A549 (cell line): ENCODE measurements around the gene HOXC13. TPM values are rescaled to one million over a fixed set of nuclear protein-coding genes. Genes with fewer than 3 reads are reported as not detected.

Experiments used
- ATAC-seq, 2 experiments: fragments of 200-7000 bp in 1 of 2; fragments of >200 bp in 1 of 2; cut with Nextera tagmentation in 1 of 2; cut with Tn5 transposase in 1 of 2; 3 replicates each; pipeline versions ENCODE4 v1.8.0 to v1.9.1; 2018 to 2020; ENCODE audit warnings: mild to moderate bottlenecking in 1 of 2, moderate library complexity in 1 of 2
- CTCF ChIA-PET: fragments of 300-600 bp; sonication (Branson Sonifier 250); formaldehyde crosslinking; extraction: SDS; loops from one replicate; lab custom pipeline; 2021; ENCODE audit warnings: antibody characterized with exemption, inconsistent platforms; lab: Yijun Ruan, JAX
- POLR2A ChIA-PET: fragments of 350-600 bp; formaldehyde crosslinking; extraction: SDS; loops from one replicate; lab custom pipeline; 2021; ENCODE audit warnings: antibody characterized with exemption, inconsistent platforms; lab: Yijun Ruan, JAX
- DNase-seq, 2 experiments: peaks; one replicate each; pipeline versions ENCODE4 v3.0.0 to v3.0.0-alpha.2; 2011 to 2016; ENCODE audit warnings: low read depth in 1 of 2, low spot score in 1 of 2
- FAIRE-seq: peaks from 2 replicates; lab custom pipeline; 2011; peaks lifted over from hg19 to GRCh38; lab: Jason Lieb, UNC
- H3K27ac ChIP-seq, 2 experiments: fragments of >200 bp; sonication (Bioruptor Twin); formaldehyde crosslinking; 3 replicates each; pipeline ENCODE4 v1.5.1; 2016 to 2017
- H3K4me1 ChIP-seq: fragments of >200 bp; sonication (Bioruptor Twin); formaldehyde crosslinking; 3 replicates; pipeline ENCODE4 v1.6.1; 2016
- H3K4me2 ChIP-seq: fragments of >200 bp; sonication (Bioruptor Twin); formaldehyde crosslinking; 3 replicates; pipeline ENCODE4 v1.6.1; 2016
- H3K4me3 ChIP-seq: fragments of >200 bp; sonication (Bioruptor Twin); formaldehyde crosslinking; 3 replicates; pipeline ENCODE4 v1.5.1; 2016
- H3K9me3 ChIP-seq: fragments of >200 bp; sonication (Bioruptor Twin); formaldehyde crosslinking; 3 replicates; pipeline ENCODE4 v1.6.1; 2016
- ATOH8 ChIP-seq: fragments of 250-450 bp; sonication (Bioruptor Pico); IDR thresholded peaks from 2 replicates; pipeline ENCODE4 v1.5.0; 2020; ENCODE audit warnings: low read depth, mild to moderate bottlenecking, moderate library complexity
- BHLHE40 ChIP-seq: IDR thresholded peaks from 2 replicates; pipeline ENCODE4 v1.6.1; 2012; ENCODE audit warnings: low read depth, low read length, inconsistent platforms
- CBX2 ChIP-seq: fragments of 200-600 bp; sonication (generic); IDR thresholded peaks from 2 replicates; pipeline ENCODE4 v1.6.1; 2016; ENCODE audit warnings: low read depth, mild to moderate bottlenecking, borderline replicate concordance
- CHD2 ChIP-seq: fragments of 150-350 bp; IDR thresholded peaks from 2 replicates; pipeline ENCODE4 v1.6.1; 2014; ENCODE audit warnings: low read length; ENCODE audit not compliant: partially characterized antibody
- CHD4 ChIP-seq: fragments of 200-600 bp; sonication (generic); IDR thresholded peaks from 2 replicates; pipeline ENCODE4 v1.6.1; 2016; ENCODE audit warnings: antibody characterized with exemption, mild to moderate bottlenecking, borderline replicate concordance
- EP300 ChIP-seq, 2 experiments: fragments of >200 bp; sonication (Bioruptor Twin); formaldehyde crosslinking; IDR thresholded peaks; 2 replicates in 1 of 2; 3 replicates in 1 of 2; pipeline ENCODE4 v1.6.1; 2016 to 2017
- ESRRA ChIP-seq: fragments of 150-350 bp; IDR thresholded peaks from 2 replicates; pipeline ENCODE4 v1.6.1; 2014; ENCODE audit warnings: mild to moderate bottlenecking, low read length, borderline replicate concordance
- FOSL2 ChIP-seq, 2 experiments: fragments of 450-650 bp in 1 of 2; fragments of >200 bp in 1 of 2; sonication (Bioruptor Twin) in 1 of 2; formaldehyde crosslinking; IDR thresholded peaks; 2 replicates each; pipeline versions ENCODE4 v1.5.0 to v1.6.1; 2016 to 2020; ENCODE audit warnings: mild to moderate bottlenecking in 1 of 2, moderate library complexity in 1 of 2
- FOXS1 ChIP-seq: fragments of 250-450 bp; sonication (Bioruptor Pico); IDR thresholded peaks from 2 replicates; pipeline ENCODE4 v1.5.0; 2020; ENCODE audit warnings: mild to moderate bottlenecking, moderate library complexity
- HDAC2 ChIP-seq: fragments of 200-600 bp; sonication (generic); IDR thresholded peaks from 2 replicates; pipeline ENCODE4 v1.6.1; 2016
- HMGXB4 ChIP-seq: fragments of 250-450 bp; sonication (Bioruptor Pico); IDR thresholded peaks from 2 replicates; pipeline ENCODE4 v1.5.0; 2021; ENCODE audit warnings: mild to moderate bottlenecking, moderate library complexity, borderline replicate concordance
- HOXB13 ChIP-seq: fragments of 250-450 bp; sonication (Bioruptor Pico); IDR thresholded peaks from 2 replicates; pipeline ENCODE4 v1.5.0; 2020; ENCODE audit warnings: low read depth, mild to moderate bottlenecking, moderate library complexity
- JUNB ChIP-seq: fragments of >200 bp; sonication (Bioruptor Twin); formaldehyde crosslinking; IDR thresholded peaks from 2 replicates; pipeline ENCODE4 v1.6.1; 2016
- MAFK ChIP-seq: fragments of 450-650 bp; IDR thresholded peaks from 2 replicates; pipeline ENCODE4 v1.6.1; 2014; ENCODE audit not compliant: partially characterized antibody
- MAZ ChIP-seq: fragments of 150-350 bp; IDR thresholded peaks from 2 replicates; pipeline ENCODE4 v1.6.1; 2014; ENCODE audit warnings: antibody characterized with exemption, low read depth, low read length, borderline replicate concordance
- NR3C1 ChIP-seq: fragments of >200 bp; sonication (Bioruptor Twin); formaldehyde crosslinking; IDR thresholded peaks from 3 replicates; pipeline ENCODE4 v1.6.1; 2017
- POLR2A ChIP-seq: IDR thresholded peaks from 2 replicates; pipeline ENCODE4 v1.6.1; 2012; ENCODE audit warnings: mild to moderate bottlenecking, low read length
- REST ChIP-seq: fragments of 200-600 bp; sonication (generic); IDR thresholded peaks from 2 replicates; pipeline ENCODE4 v1.6.1; 2016; ENCODE audit warnings: antibody characterized with exemption, mild to moderate bottlenecking, moderate library complexity
- SMC3 ChIP-seq: fragments of >200 bp; sonication (Bioruptor Twin); formaldehyde crosslinking; IDR thresholded peaks from 3 replicates; pipeline ENCODE4 v1.6.1; 2018; ENCODE audit warnings: inconsistent platforms
- ZC3H11A ChIP-seq: fragments of 450-650 bp; IDR thresholded peaks from 2 replicates; pipeline ENCODE4 v1.6.1; 2014; ENCODE audit warnings: antibody characterized with exemption, mild to moderate bottlenecking
- ZFP36 ChIP-seq: fragments of 450-650 bp; IDR thresholded peaks from 2 replicates; pipeline ENCODE4 v1.6.1; 2014; ENCODE audit warnings: borderline replicate concordance; ENCODE audit not compliant: partially characterized antibody
- ZSCAN20 ChIP-seq: fragments of 250-450 bp; sonication (Bioruptor Pico); IDR thresholded peaks from 2 replicates; pipeline ENCODE4 v1.8.0; 2022; ENCODE audit warnings: mild to moderate bottlenecking, moderate library complexity
- WGBS: methylation state at CpG from one replicate; pipeline ENCODE4 v1.1.6; 2017; ENCODE audit errors: missing lambda C conversion rate; 5-methylcytosine and 5-hydroxymethylcytosine counted together
- polyA plus RNA-seq, 4 experiments: library from polyadenylated mRNA; depleted of rRNA in 3 of 4; stranded (reverse); fragments of >200 nt; fragmentation: RNase III in 1 of 4; extraction: RNeasy Plus Mini Kit Qiagen cat#74134 plus additional on column Dnase treatment in 1 of 4; gene quantifications; 2 replicates in 3 of 4; 3 replicates in 1 of 4; pipeline ENCODE4 v1.2.3, GENCODE V29; 2011 to 2017

The HOXC13 gene
- polyA plus RNA-seq, 2 of the 4 experiments (the other 2 are of a cell fraction), result 3.9 to 6.5 TPM

- TF ChIP-seq REST (no peak), CBX2 (no peak), NR3C1 (no peak), ATOH8 (CRISPR knock-in tag) (no peak), JUNB (no peak), CHD4 (no peak), HOXB13 (CRISPR knock-in tag) (no peak)
These were observed 24.4 kb downstream of the HOXC13 start (continued) for GRCh38 chr12:53963005-53963404.

GRCh38 chr12:53963434-53964314 is 25.0 kb downstream of the HOXC13 start:
- Histone ChIP-seq H3K4me2 (no peak overlapping the region), H3K9me3 (no peaks in the 10 kb centered on the region), H3K27ac (no peak overlapping the region), H3K4me1 (peaks cover 9% of the 10 kb centered on the region; the same call in 1 of the 3 replicates), H3K4me3 (no peak overlapping the region)
- ATAC-seq, result no peak
- FAIRE-seq, result no peak
- TF ChIP-seq POLR2A (no peak), FOXS1 (no peak), ESRRA (no peak), MAZ (no peak), ZSCAN20 (CRISPR knock-in tag) (no peak), HDAC2 (no peak), EP300 (IDR thresholded peaks at IDR 0.05) (no peak), BHLHE40 (no peak), MAFK (no peak), ZC3H11A (no peak), HMGXB4 (CRISPR knock-in tag) (no peak), CHD2 (no peak), CHD4 (no peak), SMC3 (no peak), ZFP36 (no peak), FOSL2 (IDR thresholded peaks at IDR 0.05) (no peak), FOSL2 (CRISPR knock-in tag; IDR thresholded peaks at IDR 0.05) (no peak)
- WGBS, result 88% methylated on average over 38 of the region's 38 CpGs
- DNase-seq, result no peak
- ChIA-PET CTCF (interaction anchor here (0.9 to 2.6 kb wide), 7 partner anchors 21 to 217 kb away, joined by 3 to 9 read pairs (median 4); partner anchors contain the start of genes HOXC10 and HOXC13), POLR2A (no interaction called here)
